Pancreas (tissue), 10 donors: Measurements from ENCODE around the gene ALOX5AP. TPM values are rescaled to one million over a fixed set of nuclear protein-coding genes. Genes with fewer than 3 reads are reported as not detected.

ENCODE experiments used
- ATAC-seq, 4 donors: fragments of 200-7000 bp; cut with Tn5 transposase; one replicate each; pipeline versions ENCODE4 v1.8.0 to v1.9.1; 2020; ENCODE audit warnings: mild to moderate bottlenecking in 4 of 4, moderate library complexity in 4 of 4
- DNase-seq, 6 donors: peaks; one replicate each; pipeline ENCODE4 v3.0.0-alpha.2; 2020
- FAIRE-seq: peaks from 2 replicates; lab custom pipeline; 2012; peaks lifted over from hg19 to GRCh38; lab: Jason Lieb, UNC
- H3K27ac ChIP-seq, 4 donors: fragments of 200-600 bp; sonication (generic); 1 replicate in 3 of 4; 2 replicates in 1 of 4; pipeline versions ENCODE4 v1.5.0 to v1.8.0; 2020
- H3K27me3 ChIP-seq, 4 donors: fragments of 200-600 bp; one replicate each; pipeline ENCODE4 v1.8.0; 2021
- H3K36me3 ChIP-seq, 3 donors: fragments of 200-600 bp; sonication (generic) in 1 of 3; one replicate each; pipeline versions ENCODE4 v1.5.0 to v1.8.0; 2020 to 2021
- H3K4me1 ChIP-seq, 3 donors: fragments of 200-600 bp; one replicate each; pipeline ENCODE4 v1.8.0; 2021
- H3K4me3 ChIP-seq, 4 donors: fragments of 200-600 bp; sonication (generic) in 2 of 4; one replicate each; pipeline versions ENCODE4 v1.5.0 to v1.8.0; 2020 to 2021
- H3K9me3 ChIP-seq, 4 donors: fragments of 200-600 bp; one replicate each; pipeline ENCODE4 v1.8.0; 2021
- WGBS, 2 donors: extraction: QIAGEN DNeasy Blood & Tissue Kit; methylation state at CpG; one replicate each; pipeline ENCODE4 v1.1.7; 2013; 5-methylcytosine and 5-hydroxymethylcytosine counted together
- intact Hi-C, 3 donors: fragments of 100-400 bp; cut with DNase I; formaldehyde crosslinking; loops; one replicate each; pipeline versions ENCODE4 v1.11.1 to v1.14.2; 2022
- polyA plus RNA-seq, 2 donors: library from polyadenylated mRNA; stranded (reverse); fragments of 200-250 nt; gene quantifications; one replicate each; pipeline ENCODE4 v1.2.3, GENCODE V29; 2013
- total RNA-seq, 6 donors: library from RNA; stranded (reverse); fragmentation: NEBNext Ultra II Directional in 4 of 6; extraction: Animal tissue kit (Norgen Biotek cat#: 25700) in 4 of 6; gene quantifications; one replicate each; pipeline versions ENCODE4 v1.2.1 to v1.2.4, GENCODE V29; 2021 to 2023
- TF ChIP-seq, protein P1 (sequence below), 4 donors: fragments of 200-600 bp; sonication (generic) in 3 of 4; IDR thresholded peaks; one replicate each; pipeline versions ENCODE4 v1.5.0 to v1.8.0; 2021; ENCODE audit warnings: antibody characterized with exemption in 4 of 4
- donor health status: healthy with polysubstance abuse.
- donor health status: DM: no; HTN: no; CAD: no; lungs with moderate emphysema.
- donor health status: DM: no; HTN: no; CAD: no.
- donor health status: control.
- donor health status: control.
- donor health status: Bipolar disorder and iron deficiency.
- donor health status: DM: yes; HTN: yes; CAD: no.
- donor health status: DM: no; HTN: no; CAD: no.
- donor health status: DM: no; HTN: no; CAD: no.
- donor health status: DM: yes; HTN: yes; CAD: no.

Gene ALOX5AP
- total and polyA plus RNA-seq, 8 donors = 1.3 to 33.2 (median 3.6) TPM

DNA sequence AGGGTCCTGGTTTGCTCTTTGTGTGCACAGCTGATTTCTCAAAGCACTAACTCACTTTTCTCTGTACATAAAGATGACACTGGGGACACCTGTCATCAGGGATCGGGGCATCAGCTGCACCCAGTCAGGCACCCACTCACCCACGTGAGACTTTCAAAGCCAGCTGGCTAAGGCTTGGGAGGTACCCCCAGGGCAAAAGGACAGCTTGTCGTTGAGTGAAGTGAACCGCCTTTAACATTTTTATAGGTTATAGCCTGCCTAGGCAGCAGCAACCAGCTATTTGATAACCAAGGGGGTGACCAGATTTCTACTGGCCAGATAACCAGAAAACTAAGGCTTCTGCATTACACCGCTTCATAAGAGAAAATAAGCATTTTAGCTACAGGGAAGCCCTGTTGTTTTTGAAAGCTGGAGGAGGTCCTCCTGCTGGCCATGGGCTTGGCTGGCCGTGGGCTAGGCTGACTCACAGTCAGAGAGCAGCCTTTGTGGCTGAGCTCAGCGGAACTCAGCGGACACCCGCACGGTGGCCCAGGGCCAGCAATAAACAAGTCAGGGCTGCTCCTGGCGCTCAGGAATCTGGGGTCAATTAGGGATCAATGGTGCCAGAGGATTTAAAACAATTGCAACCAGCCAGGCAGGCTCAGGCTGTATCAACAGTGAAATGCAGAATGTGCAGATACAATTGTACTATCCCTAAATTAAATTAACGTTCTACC lies 57.1 kb downstream of the ALOX5AP start:
- Histone ChIP-seq H3K27ac (peak overlapping the region in 2 of 4 donors; percentile 48 to 52), H3K4me3 (no peak overlapping the region), H3K27me3 (no peaks in the 10 kb centered on the region), H3K36me3 (no peaks in the 10 kb centered on the region), H3K4me1 (no peaks in the 10 kb centered on the region), H3K9me3 (no peaks in the 10 kb centered on the region)
- 47 to 48% methylated on average over 12 of the region's 12 CpGs for WGBS, 2 donors
- intact Hi-C loops = loop anchor here in 1 of 3 donors (10.0 kb wide), 1 partner anchor 108 kb away; no protein-coding TSS in a partner anchor
- DNase-seq (peak; percentile 60 to 75 (median 68)), FAIRE-seq (no peak), ATAC-seq (peak; percentile 84 to 91 (median 91))
- TF ChIP-seq, protein P1, sequence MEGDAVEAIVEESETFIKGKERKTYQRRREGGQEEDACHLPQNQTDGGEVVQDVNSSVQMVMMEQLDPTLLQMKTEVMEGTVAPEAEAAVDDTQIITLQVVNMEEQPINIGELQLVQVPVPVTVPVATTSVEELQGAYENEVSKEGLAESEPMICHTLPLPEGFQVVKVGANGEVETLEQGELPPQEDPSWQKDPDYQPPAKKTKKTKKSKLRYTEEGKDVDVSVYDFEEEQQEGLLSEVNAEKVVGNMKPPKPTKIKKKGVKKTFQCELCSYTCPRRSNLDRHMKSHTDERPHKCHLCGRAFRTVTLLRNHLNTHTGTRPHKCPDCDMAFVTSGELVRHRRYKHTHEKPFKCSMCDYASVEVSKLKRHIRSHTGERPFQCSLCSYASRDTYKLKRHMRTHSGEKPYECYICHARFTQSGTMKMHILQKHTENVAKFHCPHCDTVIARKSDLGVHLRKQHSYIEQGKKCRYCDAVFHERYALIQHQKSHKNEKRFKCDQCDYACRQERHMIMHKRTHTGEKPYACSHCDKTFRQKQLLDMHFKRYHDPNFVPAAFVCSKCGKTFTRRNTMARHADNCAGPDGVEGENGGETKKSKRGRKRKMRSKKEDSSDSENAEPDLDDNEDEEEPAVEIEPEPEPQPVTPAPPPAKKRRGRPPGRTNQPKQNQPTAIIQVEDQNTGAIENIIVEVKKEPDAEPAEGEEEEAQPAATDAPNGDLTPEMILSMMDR (IDR thresholded peaks at IDR 0.05) = peak in 1 of 4 donors; percentile 8

DNA sequence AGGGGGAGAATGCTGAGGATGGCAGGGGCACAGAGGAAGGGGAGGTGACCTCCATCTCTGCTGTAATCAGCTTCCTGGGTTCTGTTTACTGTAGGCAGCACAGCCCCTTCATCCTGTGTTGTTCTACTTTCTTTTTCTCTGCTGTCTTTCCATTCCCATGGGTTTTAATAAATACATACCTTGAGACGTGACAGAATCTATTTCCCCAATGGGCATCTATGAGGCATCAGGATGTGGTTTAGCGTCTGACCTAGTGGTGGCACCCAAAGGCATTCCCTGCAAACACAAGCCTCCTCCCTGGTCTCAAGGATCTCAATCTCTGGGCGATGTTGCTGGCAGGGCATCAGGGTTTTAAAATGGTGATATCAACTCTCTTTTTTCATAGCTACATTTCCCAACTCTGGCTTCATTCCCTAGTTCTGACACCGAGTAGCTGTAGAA lies 60.8 kb downstream of the ALOX5AP start:
- intact Hi-C loops = loop anchor here in 1 of 3 donors (10.0 kb wide), 1 partner anchor 111 kb away; no protein-coding TSS in a partner anchor
- WGBS, 2 donors = 26 to 32% methylated on average over 4 of the region's 4 CpGs
- H3K27ac ChIP-seq = no peak overlapping the region
- H3K9me3 ChIP-seq = no peaks in the 10 kb centered on the region
- DNase-seq (no peak), FAIRE-seq (no peak), ATAC-seq (peak; percentile 23 to 59 (median 38))
- peak overlapping the region in 1 of 4 donors; percentile 13 for H3K4me3 ChIP-seq
- TF ChIP-seq, protein P1 (IDR thresholded peaks at IDR 0.05) = no peak
- no peaks in the 10 kb centered on the region for H3K4me1 ChIP-seq
- no peaks in the 10 kb centered on the region for H3K27me3 ChIP-seq
- H3K36me3 ChIP-seq = no peaks in the 10 kb centered on the region

DNA sequence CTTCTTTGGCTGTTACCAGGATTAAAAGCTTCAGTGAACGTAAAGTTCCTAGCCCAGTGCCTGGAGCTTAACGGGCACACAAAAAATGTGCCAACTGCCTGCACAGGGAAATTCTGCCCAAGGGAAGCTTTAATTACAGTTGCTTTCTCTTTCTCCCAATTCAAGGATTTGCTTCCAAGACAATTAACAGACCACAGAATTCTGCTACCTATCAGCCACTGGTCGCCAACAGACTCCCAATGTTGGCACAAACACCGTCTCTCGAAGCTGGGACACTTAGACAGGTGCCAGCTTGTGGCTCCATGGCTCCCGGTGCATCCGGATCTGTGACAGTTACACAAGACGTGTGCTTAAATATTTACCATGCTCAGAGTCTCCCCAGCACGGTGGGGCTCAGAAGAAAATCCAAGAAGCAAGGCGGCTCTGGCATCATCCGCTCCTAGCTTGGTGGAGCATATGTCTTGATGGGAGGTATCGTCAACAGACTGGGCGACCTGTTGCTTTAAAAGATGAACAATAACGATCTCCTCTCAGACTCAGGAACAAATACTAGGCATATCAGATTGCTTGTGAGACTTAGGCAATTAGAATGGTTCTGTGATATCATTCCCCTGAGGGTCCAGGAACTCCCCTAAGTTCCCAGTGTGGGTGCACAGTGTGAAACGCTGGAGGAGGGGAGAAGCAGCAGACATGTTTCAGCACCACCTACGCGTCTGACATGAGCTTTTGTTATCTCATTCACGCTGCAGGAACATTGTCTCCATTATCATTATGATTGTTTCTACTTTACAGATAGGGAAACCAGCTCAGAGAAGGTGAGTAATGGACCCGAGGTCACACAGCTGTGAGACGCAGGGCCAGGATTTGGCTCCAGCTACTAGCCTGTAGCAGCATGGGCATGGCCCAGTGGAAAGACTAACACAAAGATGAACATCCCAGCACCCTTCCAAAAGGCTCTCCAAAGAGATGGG lies 61.6 kb downstream of the ALOX5AP start:
- H3K36me3 ChIP-seq = no peaks in the 10 kb centered on the region
- no peaks in the 10 kb centered on the region for H3K4me1 ChIP-seq
- H3K9me3 ChIP-seq = no peaks in the 10 kb centered on the region
- H3K27ac ChIP-seq = no peak overlapping the region
- WGBS, 2 donors = 27 to 41% methylated on average over 20 of the region's 20 CpGs
- no peaks in the 10 kb centered on the region for H3K27me3 ChIP-seq
- DNase-seq (no peak), FAIRE-seq (no peak), ATAC-seq (peak in 3 of 4 donors; percentile 19 to 21 (median 21))
- H3K4me3 ChIP-seq = peak overlapping the region in 2 of 4 donors; percentile 10 to 13
- TF ChIP-seq, protein P1 (IDR thresholded peaks at IDR 0.05) = no peak
- intact Hi-C loops = loop anchor here in 1 of 3 donors (10.0 kb wide), 1 partner anchor 112 kb away; no protein-coding TSS in a partner anchor

DNA sequence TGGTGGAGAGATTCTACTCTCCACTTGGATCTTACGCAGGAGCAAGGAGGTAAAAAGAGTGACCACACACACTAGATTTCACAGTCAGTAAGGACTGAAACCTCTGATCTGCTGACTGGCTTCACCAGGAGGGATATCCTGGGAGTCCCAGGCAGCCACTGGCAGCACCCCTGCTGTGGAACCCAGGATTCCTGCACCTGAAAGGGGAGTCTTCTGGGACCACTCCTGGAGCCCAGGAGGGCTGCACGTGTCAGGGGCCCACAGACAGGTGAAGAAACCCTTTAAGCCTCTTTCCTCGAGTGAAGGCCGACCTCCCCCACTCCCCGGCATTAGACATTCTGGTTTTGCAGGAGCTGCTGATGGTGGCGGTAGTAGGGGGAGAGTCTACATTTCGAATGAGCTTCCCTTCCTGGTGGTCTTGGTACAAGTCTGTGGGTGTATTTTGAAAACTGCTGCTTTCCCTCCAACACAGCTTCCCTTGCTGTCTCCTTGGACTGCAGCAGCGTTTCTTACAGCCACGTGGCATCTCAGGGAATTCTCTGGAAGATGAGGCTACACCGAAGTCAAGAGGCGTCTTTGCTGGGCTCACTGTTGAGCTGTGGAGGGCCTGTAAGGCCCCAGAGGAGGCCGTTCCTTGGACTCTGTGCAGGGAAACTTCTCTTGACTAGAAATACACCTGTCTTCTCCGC lies 62.6 kb downstream of the ALOX5AP start:
- TF ChIP-seq, protein P1 (IDR thresholded peaks at IDR 0.05) = no peak
- Histone ChIP-seq H3K36me3 (no peaks in the 10 kb centered on the region), H3K9me3 (no peaks in the 10 kb centered on the region), H3K4me3 (no peak overlapping the region), H3K27me3 (no peaks in the 10 kb centered on the region), H3K27ac (no peak overlapping the region), H3K4me1 (peaks cover 0 to 5% (median 0%) of the 10 kb centered on the region in 3 donors)
- no peak for FAIRE-seq
- no peak for DNase-seq
- WGBS, 2 donors = 81 to 84% methylated on average over 13 of the region's 13 CpGs
- intact Hi-C loops = loop anchor here in 1 of 3 donors (10.0 kb wide), 1 partner anchor 113 kb away; no protein-coding TSS in a partner anchor
- ATAC-seq = no peak
